GM19395 (cell line): ENCODE results near the gene ADAM12.

Source experiments
- ATAC-seq: cut with Tn5 transposase; IDR thresholded peaks from one replicate; pipeline ENCODE4 v1.9.1; 2021; ENCODE audit warnings: mild to moderate bottlenecking, moderate library complexity; ENCODE audit not compliant: unreplicated experiment

ADAM12 gene, protein sequence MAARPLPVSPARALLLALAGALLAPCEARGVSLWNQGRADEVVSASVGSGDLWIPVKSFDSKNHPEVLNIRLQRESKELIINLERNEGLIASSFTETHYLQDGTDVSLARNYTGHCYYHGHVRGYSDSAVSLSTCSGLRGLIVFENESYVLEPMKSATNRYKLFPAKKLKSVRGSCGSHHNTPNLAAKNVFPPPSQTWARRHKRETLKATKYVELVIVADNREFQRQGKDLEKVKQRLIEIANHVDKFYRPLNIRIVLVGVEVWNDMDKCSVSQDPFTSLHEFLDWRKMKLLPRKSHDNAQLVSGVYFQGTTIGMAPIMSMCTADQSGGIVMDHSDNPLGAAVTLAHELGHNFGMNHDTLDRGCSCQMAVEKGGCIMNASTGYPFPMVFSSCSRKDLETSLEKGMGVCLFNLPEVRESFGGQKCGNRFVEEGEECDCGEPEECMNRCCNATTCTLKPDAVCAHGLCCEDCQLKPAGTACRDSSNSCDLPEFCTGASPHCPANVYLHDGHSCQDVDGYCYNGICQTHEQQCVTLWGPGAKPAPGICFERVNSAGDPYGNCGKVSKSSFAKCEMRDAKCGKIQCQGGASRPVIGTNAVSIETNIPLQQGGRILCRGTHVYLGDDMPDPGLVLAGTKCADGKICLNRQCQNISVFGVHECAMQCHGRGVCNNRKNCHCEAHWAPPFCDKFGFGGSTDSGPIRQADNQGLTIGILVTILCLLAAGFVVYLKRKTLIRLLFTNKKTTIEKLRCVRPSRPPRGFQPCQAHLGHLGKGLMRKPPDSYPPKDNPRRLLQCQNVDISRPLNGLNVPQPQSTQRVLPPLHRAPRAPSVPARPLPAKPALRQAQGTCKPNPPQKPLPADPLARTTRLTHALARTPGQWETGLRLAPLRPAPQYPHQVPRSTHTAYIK

DNA sequence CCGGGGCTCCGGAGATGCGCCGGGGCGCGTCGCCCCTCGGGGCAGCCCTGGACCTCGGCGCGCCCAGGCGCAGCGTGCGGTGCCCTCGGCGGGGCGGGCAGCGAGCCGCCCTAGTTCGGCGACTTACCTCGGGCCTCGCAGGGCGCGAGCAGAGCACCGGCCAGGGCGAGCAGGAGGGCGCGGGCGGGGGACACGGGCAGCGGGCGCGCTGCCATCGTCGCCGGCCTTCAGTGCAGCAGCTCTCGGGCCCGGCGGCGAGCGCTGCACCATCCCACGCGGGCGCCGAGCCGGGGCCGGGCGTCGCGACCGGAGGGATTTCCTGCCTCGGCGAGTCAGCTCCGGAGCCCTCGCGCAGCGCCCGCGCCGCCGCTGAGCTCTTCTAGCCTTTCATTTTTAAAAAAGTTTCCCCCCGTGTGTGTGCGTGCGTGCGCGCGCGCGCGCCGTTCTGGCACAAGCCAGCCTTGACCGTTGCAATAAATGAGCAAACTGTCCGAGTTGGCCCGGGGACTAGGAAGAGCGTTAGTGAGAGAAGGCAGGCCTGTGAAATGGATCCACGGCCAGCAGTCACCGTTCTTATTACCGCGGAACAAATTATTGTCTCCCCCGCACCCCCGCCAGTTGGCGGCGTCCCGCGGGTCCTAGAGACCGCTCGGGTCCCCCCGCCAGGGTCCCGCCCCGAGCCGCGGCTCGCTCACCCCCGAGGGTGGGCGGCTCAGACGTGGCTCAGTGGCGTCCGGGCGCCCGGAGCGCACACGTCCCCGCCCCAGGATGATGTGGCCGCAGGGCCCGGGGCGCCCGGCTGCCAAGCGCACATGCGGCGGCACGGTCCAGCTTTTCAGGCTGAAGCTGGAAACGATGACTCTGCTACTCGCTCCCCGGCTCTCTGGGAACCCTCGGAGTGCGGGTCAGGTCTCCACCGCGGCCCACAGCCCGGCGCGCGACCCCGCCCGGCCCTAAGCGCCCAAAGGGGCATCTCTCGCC lies at the start of gene ADAM12:
ADAM12 (minus strand) TSS at position 547 of the 981 bp plus-strand sequence; CDS start at position 215, 332 bp downstream.
- ATAC-seq, result no peak

DNA sequence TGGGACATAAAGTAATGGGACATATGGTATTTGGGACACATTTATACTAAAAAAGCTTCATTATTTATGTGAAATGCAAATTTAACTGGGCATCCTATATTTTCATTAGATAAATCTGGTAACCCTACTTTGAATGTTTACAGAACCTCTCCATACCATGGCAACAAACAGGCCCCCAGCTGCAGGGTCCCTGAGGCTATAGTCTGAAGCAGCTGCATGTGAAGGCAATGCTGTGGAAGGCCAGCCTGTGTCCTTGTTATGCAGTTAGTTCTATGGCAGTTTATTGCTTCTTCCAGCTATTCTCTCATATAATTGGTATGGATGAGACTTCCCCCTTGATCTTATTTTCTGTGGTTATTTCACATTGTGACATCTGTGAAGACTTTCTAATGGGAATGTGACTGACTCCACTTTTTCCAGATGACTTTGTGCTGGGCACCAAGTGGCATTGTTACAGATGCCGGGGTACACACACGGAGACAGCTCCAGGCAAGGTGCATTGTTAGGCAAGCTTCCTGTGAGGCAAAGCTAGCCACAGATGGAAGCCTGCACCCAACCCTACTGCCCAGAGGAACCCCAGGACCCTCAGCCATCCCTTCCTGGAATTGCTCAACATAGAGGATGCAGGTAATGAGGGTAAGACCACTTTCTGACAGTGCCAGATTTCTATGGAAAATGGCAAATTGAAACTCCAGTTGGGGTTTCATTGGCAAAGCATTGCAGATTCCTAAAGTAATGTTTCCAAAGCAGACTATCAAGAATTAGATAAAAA lies 49.5 kb upstream of the ADAM12 start:
- ATAC-seq, result no peak

DNA sequence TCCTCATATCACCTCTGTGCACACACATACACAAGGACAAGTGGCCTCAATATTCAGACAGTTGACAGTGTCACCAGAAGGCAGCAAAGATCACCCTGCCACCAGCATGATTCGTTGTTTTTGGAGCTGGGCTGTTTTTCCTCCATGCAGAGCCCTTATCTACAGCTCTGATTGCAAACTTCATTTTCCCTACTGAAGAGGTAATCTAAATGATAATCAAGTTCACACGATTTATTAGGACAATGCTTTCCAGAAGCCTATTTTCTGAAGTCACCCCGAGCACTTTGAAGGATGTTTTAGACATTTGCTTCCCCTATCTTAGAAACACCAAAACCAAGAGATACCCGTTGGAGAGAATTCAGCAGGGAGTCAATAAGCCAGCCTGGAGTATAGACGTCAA lies 46.0 kb upstream of the ADAM12 start:
- no peak for ATAC-seq

DNA sequence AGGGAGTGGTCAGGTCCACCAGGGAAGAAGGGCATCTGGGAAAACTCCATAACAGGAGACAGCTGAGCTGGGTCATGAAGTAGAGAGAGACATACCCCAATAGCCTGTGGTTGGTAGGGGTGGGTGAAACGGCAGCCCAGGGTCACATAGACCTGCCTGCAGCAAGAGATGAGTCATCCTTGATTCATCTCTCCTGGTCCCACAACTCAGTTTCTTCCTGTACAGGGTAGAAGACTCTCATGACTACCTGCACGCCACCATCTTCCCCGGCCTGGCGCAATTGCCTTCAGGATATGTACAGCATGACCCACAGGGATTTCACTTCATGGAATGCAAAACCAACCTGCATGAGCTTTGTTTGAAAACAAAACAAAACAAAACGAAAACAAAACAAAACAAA lies 45.1 kb upstream of the ADAM12 start:
- no peak for ATAC-seq

DNA sequence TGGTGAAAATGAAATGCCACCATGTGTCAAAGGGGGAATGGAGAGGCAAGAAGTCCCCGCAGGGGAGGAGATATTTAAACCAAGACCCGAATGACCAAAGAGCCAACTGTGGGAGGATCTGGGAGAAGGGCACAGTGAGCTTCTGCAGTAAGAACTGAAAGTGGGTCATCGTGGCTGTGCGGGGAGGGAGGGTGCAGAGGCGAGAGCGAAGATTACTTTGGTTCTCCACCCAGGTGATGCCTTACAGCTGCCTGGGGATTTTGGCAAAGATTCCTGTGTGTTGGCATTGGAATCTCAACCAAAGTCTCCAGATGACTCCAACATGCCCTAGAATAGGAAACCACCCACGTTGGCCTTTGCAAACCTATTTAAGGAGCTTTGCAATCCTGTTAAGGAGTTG lies 44.2 kb upstream of the ADAM12 start:
- ATAC-seq, result no peak

DNA sequence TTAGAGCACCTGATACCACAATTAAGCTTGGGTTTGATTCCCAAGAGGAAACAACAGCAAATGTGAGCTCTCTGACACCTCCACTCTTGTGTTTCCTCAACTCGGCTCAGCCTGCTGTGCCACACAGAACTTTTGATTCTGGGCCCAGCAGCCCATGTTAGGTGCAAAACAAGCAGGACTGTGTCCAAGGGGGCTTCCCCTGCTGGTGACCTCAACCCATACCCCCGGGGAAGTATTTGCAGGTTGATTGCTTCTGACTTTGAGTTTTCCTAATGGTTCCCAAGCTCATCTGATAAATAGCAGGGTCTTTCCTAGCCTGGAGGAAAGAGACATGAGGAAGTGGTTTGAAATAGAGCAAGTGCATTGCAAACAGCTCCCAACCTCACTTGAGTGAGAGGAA lies 43.5 kb upstream of the ADAM12 start:
- ATAC-seq, result no peak

DNA sequence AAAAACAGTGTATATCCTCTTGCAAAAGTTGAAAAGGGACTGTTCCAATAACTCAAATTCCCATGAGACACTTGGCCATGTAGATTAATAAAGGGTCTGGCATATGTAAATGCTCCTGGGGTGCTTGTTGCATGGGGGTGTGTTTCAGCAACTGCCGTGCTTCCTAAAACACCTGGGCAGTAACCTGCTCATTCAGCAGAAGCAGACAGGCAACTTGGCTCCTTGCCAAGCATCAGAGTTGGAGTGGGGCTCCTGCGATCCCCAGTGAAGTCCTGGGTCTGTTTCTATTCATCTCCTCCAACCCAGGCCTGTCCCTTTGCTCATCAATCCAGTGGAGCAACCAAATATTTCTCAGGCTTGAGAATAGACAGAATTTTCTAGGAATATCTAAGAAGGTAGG lies 42.2 kb upstream of the ADAM12 start:
- ATAC-seq, result no peak

DNA sequence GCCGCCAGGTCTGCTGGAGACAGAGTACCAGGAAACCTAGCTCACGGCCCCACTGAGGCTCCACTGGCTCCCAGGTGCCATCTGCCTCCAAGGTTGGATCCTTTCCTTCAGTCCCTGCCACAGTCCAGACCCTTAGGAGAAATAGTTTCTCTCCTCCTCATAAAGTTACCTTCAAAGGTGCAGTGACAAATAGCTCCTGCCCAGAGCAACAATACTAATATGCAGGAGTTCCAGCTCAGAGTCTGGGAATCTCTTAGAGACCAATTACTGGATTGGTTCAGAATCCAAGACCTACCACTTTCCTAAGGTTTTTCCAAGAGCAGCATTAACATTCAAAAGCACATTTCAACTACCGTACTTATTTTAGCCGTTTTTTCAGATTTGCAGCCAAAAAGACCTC lies 41.0 kb upstream of the ADAM12 start:
- no peak for ATAC-seq

DNA sequence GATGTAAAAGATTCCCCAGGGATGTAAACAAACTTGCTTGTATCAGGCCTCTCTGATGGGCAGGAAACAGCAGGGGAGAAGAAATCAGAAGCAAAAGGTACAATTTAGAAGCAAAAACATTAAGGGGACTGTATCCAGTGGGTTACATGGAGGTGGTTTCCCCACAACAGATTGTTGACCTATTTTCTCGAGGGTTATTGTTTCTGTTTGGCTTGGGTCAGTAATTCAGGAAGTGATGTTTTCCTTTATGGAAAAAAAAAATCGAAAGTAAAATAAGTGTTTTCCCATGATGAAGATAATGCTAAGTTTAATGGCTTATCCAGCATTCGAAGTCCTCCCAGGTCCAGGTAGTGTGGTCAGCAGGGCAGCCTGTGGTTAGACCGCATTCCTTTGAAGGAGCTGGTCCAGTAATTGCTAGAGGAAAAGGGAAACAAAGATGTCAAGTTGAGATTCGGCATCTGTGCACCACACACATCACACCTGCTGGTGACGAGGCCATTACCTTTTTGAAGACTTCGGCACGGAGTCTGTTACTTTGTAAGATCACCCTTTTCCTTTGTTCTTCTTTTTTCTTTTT lies 37.3 kb upstream of the ADAM12 start:
- no peak for ATAC-seq

DNA sequence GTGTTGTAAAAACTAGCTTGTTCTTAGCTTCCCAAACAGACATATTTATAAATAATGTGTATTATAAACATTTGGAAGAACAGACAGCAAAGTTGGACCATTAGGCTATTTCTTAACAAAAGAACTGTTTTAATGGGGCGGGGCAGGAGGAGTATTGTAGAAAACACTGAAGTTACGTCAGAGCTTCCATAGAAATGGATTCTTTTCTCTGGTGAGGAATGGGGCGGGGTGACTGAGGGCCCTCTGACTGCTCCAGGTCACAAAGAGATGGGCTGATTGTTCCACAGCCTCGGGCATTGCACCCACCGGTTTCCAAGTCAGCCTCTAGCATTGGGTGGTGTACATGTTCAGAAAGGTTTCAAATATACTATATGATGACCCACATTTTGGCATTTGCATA lies 36.8 kb upstream of the ADAM12 start:
- ATAC-seq, result no peak

DNA sequence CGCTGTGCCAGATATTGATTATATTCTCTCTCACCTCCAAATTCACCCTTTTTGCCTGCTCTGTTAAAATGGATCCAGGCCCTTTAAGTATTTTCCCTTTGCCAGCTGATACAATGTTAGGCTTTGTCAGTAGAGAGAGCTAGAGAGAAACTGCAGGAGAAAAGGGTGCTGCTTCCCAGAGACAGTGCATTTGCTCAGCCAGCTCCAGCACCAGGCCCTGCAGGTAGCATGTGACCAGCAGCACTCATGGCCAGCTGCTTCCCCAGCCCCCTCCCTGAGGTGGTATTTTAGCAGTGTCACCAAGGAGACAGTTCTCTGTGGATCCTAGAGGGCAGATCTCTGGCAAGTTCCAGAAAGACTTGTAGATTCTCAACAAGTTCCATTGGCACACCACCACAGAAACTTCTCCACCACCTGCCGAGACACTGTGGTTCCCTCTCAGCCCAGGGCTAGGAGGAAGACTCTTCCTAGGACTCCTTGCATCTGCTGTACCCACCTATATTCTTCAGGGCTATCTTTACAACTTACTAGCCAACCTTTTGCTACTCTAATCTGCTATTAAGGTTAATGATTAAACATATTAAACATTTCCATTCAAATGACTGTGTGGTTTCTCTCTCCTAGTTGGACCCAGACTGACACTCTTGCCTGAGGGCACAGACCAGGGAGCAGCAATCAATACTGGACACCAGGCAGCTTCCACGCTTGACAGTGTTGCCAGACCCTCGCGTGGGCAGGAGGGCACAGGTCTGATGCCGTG lies 35.6 kb upstream of the ADAM12 start:
- no peak for ATAC-seq

DNA sequence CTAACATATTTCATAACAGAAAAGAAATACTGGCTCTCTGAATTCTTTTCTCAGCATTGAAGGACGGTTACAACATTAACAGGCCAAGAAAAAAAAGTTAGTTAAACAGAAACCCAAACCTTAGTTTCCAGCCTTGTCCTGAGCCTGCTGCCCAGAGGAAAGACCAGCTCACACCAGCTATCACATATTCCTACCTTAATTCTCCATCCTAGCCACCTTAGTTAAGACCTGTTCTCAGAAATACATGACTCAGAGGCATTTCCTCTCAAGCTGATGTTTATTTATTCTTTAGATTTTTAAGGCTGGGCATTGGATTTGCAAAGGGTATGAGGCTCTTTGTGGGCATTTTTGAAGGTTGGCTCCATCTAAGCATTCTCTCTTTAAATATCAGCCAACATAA lies 34.3 kb upstream of the ADAM12 start:
- no peak for ATAC-seq

DNA sequence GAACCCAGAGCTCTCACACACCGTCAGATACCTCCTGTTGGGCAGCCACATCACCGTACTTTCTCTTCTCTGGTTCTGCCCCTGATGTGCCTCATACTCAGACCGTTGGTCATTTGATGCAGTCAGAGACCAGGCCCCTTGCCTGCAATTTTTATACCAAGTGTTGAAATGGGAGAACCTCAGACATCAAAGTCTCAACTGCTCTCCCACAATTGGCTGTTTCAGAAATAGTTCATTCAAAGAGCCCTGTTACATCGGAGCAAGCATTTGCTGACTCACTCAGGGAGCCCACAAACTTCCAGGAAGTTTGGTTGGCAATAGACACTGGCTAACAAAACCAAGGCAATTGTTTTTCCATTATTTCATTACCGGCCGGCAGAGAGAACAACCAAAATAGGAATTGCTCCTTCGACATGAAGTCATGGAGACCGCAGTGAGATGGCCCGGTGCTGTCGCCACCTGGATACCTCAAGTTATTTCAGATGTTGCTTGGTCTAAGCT lies 33.5 kb upstream of the ADAM12 start:
- no peak for ATAC-seq

DNA sequence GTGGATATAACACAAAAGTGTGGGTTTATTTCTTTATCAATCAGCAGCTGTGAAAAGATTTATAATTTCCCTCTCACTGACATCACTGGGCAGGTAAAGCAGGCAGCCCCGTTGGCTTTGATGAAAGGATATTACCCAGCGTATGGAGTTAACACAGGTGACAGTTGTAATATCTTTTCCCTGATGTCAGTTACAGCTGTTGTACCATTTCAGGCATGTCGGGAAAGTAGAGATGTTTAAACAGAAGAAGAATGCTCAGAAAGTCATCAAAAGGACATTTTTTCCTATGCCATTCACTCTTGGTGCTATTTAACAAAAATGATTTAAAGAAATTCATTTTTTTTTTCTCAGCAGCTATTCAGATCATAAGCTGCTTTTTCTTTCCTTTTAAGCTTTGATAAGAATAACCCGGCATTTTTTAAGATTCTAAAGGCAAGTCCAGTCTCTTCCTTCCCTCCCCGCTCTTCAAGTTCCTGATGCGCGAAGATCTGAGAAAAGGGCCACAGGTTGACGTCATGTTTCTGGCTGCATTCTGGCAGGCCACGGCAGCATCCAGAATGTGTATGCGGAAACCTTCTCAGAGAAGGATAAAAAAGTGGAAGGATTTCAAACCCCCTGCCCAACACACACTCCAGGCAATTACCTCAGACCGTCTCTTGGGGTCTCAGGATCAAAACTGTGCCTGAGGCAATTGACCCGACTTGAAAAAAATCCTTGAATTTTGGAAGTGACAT lies 32.5 kb upstream of the ADAM12 start:
- ATAC-seq, result no peak

DNA sequence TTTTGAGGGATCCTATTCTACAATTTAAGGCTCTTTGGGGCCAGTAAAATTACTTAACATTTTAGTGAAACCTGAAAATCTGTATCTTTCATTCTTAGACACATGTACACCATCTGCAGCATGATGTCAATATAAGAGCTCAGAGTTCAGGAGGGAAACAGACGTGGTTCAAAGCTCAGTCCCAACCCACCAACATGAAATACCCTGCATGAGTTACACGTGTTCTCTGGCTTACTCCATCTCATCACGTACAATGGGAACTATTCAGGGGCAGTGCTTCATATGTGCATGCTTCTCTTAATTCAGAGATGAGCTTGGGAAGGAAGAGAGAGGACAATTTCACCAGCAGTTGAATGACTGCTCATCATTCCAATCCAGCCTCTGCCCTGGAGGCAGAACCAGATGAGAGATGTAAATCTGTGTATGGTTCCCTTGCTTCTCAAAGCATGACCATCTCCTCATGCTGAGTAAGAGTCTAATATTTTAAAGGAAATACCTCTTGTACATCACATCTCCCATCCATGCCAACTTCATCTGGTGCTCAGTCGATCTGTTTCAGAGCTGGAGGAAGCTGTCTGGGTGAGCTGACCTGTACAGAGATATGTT lies 29.0 kb upstream of the ADAM12 start:
- no peak for ATAC-seq

DNA sequence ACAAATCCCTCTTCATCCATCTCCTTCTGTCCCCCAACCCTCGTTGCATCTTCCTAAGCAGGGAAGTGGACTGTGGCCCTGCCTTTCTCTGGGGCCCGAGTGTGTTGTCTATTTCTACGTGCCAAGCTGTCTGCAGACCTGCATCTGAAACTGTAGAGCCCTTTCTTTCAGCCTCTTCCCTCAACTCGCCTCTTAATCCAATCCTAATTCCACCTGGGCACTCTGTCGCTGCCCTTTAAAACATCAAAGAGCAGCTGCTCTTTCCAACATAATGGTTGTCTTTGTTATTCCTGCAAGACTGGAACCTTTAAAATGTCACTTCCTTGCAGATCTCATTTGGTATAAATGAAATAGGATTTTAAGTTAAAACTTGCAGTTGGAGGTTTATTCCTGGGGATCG lies 21.5 kb upstream of the ADAM12 start:
- ATAC-seq, result no peak

DNA sequence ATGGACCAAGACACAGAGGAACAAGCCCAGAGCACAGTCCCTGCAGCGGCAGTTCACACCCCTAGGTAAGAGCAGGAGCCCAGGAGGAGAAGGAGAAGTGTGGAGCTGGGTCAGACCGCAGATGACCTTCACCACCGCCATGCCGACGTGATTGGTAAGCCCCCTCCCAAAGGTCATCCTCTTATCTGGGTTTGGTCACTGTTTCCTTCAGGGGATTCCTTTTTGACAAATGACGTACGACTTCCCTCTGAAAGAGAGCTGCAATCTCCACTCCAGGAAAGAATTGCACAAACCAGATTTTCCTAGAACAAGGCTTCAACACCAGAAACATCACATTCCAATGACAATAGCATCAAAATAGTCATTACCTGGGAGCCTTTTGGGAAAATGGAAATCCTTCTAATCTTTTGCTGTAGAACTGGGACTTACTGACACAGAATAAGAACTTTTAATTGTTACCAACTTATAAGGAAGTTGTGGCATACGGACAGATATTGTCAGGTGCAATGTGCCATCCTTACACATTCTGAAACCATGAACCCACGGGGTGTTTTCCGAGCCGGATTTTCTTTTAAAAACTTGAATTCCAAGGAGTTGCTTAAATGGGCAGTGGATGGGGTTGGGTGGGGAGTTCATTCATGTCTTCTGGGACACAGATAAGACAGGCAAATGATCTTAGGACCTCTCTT lies 20.8 kb upstream of the ADAM12 start:
- no peak for ATAC-seq
